Neural progenitor cell (in vitro differentiated cells): ENCODE results near the gene MAML3.

Experiments used
- EZH2 ChIP-seq: fragments of 200-600 bp; sonication (generic); IDR thresholded peaks from 2 replicates; pipeline ENCODE4 v1.6.1; 2017; ENCODE audit warnings: antibody characterized with exemption, mild to moderate bottlenecking, moderate library complexity
- EZH2phosphoT487 ChIP-seq: fragments of 200-600 bp; sonication (generic); IDR thresholded peaks from 2 replicates; pipeline ENCODE4 v1.6.1; 2017; ENCODE audit warnings: antibody characterized with exemption
- TF ChIP-seq, protein P1 (sequence below): fragments of 200-600 bp; sonication (generic); IDR thresholded peaks from 2 replicates; pipeline ENCODE4 v1.5.1; 2017; ENCODE audit warnings: antibody characterized with exemption, mild to moderate bottlenecking

DNA sequence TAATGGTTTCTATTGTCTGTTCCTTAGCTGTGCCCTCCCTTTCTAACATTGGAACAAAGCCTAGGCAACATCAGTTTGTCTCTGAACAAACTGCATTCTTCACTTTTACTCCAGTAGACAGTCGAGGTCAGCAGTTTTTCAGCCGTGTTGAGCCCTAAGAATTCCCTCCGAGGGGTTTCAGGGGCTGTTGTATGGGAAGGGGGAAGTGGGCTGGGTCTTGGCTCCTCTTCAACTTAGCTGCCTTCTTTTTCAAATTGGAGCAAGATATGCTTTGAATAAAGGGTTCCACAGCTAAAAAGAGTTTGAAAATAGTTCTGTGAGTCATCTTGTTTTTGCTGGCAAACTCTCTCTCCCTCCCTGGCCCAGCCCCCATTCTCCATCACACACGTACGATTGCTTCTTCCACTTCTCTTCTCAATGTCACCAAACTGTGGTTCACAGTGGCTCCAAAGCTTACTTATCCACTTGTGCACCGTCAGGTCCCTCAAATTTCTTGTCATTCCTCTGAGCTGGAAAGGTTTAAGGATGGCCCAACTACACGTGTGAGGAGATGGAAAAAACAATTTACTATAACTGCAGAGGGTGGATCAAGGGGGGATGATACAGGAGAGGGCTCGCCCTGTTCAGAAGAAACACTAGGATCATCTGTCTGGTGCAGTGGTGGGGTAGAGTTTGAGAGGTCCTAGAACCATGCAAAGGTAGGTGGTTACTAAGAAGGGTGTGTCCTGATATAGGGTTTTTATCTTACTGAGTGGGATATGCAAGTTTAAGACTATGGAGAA is 9.2 kb upstream of the MAML3 start:
- TF ChIP-seq, protein P1, sequence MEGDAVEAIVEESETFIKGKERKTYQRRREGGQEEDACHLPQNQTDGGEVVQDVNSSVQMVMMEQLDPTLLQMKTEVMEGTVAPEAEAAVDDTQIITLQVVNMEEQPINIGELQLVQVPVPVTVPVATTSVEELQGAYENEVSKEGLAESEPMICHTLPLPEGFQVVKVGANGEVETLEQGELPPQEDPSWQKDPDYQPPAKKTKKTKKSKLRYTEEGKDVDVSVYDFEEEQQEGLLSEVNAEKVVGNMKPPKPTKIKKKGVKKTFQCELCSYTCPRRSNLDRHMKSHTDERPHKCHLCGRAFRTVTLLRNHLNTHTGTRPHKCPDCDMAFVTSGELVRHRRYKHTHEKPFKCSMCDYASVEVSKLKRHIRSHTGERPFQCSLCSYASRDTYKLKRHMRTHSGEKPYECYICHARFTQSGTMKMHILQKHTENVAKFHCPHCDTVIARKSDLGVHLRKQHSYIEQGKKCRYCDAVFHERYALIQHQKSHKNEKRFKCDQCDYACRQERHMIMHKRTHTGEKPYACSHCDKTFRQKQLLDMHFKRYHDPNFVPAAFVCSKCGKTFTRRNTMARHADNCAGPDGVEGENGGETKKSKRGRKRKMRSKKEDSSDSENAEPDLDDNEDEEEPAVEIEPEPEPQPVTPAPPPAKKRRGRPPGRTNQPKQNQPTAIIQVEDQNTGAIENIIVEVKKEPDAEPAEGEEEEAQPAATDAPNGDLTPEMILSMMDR, result no peak
- TF ChIP-seq EZH2phosphoT487 (no peak), EZH2 (no peak)
